HepG2 (cell line): ENCODE data around the gene ATG16L2. TPM values are rescaled to one million over a fixed set of nuclear protein-coding genes. Genes with fewer than 3 reads are reported as not detected.

Experiments
- ATAC-seq: fragments of 200-7000 bp; cut with Tn5 transposase; 3 replicates; pipeline ENCODE4 v1.9.1; 2020; ENCODE audit warnings: mild to moderate bottlenecking, moderate library complexity
- BruUV-seq: library from RNA; stranded (reverse); fragments of 400-500 nt; replicated peaks from 2 replicates; lab custom pipeline; 2021; lab: Mats Ljungman, UMichigan
- CTCF ChIA-PET: fragments of 300-600 bp; formaldehyde crosslinking; extraction: SDS; loops from one replicate; lab custom pipeline; 2021; ENCODE audit warnings: low total read pairs, inconsistent platforms, low intra/inter-chr PET ratio; lab: Yijun Ruan, JAX
- POLR2A ChIA-PET: fragments of 350-600 bp; sonication (Branson Sonifier 250); formaldehyde crosslinking; loops from one replicate; lab custom pipeline; 2020; ENCODE audit warnings: antibody characterized with exemption, inconsistent platforms; lab: Yijun Ruan, JAX
- DNase-seq: peaks from one replicate; pipeline ENCODE4 v3.0.0-alpha.2; 2015; ENCODE audit warnings: low spot score
- FAIRE-seq: peaks from 3 replicates; lab custom pipeline; 2011; peaks lifted over from hg19 to GRCh38; lab: Jason Lieb, UNC
- H2AFZ ChIP-seq: one replicate; pipeline ENCODE4 v1.6.1; 2011; ENCODE audit warnings: low read length, inconsistent platforms
- H3K27ac ChIP-seq: fragments of 300-600 bp; 3 replicates; pipeline ENCODE4 v1.8.0; 2011; ENCODE audit warnings: mixed run types, mild to moderate bottlenecking, mixed read lengths, low read length, inconsistent platforms; ENCODE audit not compliant: insufficient read depth; ENCODE audit errors: extremely low read length
- H3K27me3 ChIP-seq, 2 experiments: fragments of 200-600 bp in 1 of 2; 2 replicates in 1 of 2; 3 replicates in 1 of 2; pipeline versions ENCODE4 v1.6.0 to v1.8.0; 2011; ENCODE audit warnings: low read length in 2 of 2, mild to moderate bottlenecking in 2 of 2, moderate library complexity in 2 of 2, inconsistent platforms in 1 of 2; ENCODE audit not compliant: insufficient read depth in 2 of 2, control insufficient read depth in 1 of 2
- H3K36me3 ChIP-seq, 2 experiments: fragments of 200-600 bp in 1 of 2; replicated peaks in 1 of 2; 2 replicates in 1 of 2; 3 replicates in 1 of 2; pipeline versions ENCODE4 v1.5.1 to v1.8.0; 2011; ENCODE audit warnings: low read length in 2 of 2, inconsistent platforms in 1 of 2; ENCODE audit not compliant: insufficient read depth in 2 of 2, control insufficient read depth in 1 of 2
- H3K4me1 ChIP-seq: 2 replicates; pipeline ENCODE4 v1.5.1; 2012; ENCODE audit warnings: low read length, inconsistent platforms; ENCODE audit not compliant: insufficient read depth
- H3K4me2 ChIP-seq: 2 replicates; pipeline ENCODE4 v1.6.0; 2011; ENCODE audit warnings: low read depth, low read length, inconsistent platforms
- H3K4me3 ChIP-seq, 3 experiments: fragments of 200-600 bp in 1 of 3; sonication (generic), shearing (Covaris generic) in 1 of 3; replicated peaks in 1 of 3; 2 replicates each; pipeline ENCODE4 v1.5.1; 2011 to 2016; ENCODE audit warnings: low read length in 3 of 3, inconsistent platforms in 2 of 3, low read depth in 2 of 3, mild to moderate bottlenecking in 2 of 3, control low read depth in 1 of 3, mixed read lengths in 1 of 3; ENCODE audit not compliant: insufficient read depth in 1 of 3
- H3K79me2 ChIP-seq: one replicate; pipeline ENCODE4 v1.6.1; 2011; ENCODE audit warnings: low read length, inconsistent platforms; ENCODE audit not compliant: insufficient read depth
- H3K9ac ChIP-seq: 2 replicates; pipeline ENCODE4 v1.6.0; 2011; ENCODE audit warnings: mild to moderate bottlenecking, low read depth, low read length, inconsistent platforms; ENCODE audit not compliant: insufficient read depth
- H3K9me3 ChIP-seq: 2 replicates; pipeline ENCODE4 v1.5.1; 2012; ENCODE audit warnings: mild to moderate bottlenecking, low read length
- H4K20me1 ChIP-seq: 2 replicates; pipeline ENCODE4 v1.6.0; 2011; ENCODE audit warnings: inconsistent platforms, mild to moderate bottlenecking, low read length, moderate library complexity; ENCODE audit not compliant: insufficient read depth
- ETV5 ChIP-seq: IDR thresholded peaks from 2 replicates; pipeline ENCODE4 v1.6.1; 2018; ENCODE audit warnings: missing biosample characterization, missing genetic modification reagents, inconsistent platforms, borderline replicate concordance
- FOXA3 ChIP-seq: IDR thresholded peaks from 2 replicates; pipeline ENCODE4 v1.6.1; 2016; ENCODE audit warnings: missing genetic modification reagents, missing compliant biosample characterization
- GFI1 ChIP-seq: sonication (generic); formaldehyde crosslinking; IDR thresholded peaks from 2 replicates; pipeline ENCODE4 v1.5.0; 2020; ENCODE audit warnings: missing genetic modification reagents, mild to moderate bottlenecking, borderline replicate concordance
- HMG20A ChIP-seq: IDR thresholded peaks from 2 replicates; pipeline ENCODE4 v1.6.1; 2016; ENCODE audit warnings: borderline replicate concordance
- HOXA9 ChIP-seq: sonication (generic); formaldehyde crosslinking; IDR thresholded peaks from 2 replicates; pipeline ENCODE4 v1.8.1; 2022; ENCODE audit warnings: missing genetic modification reagents, mild to moderate bottlenecking, moderate library complexity, borderline replicate concordance
- MED13 ChIP-seq: sonication (generic); formaldehyde crosslinking; IDR thresholded peaks from 2 replicates; pipeline ENCODE4 v1.5.0; 2020; ENCODE audit warnings: missing genetic modification reagents
- PHF8 ChIP-seq: sonication (generic); formaldehyde crosslinking; IDR thresholded peaks from 2 replicates; pipeline ENCODE4 v1.5.0; 2020; ENCODE audit warnings: missing genetic modification reagents
- POLR2G ChIP-seq: fragments of 200-400 bp; formaldehyde crosslinking; IDR thresholded peaks from 2 replicates; pipeline ENCODE4 v1.6.1; 2018; ENCODE audit warnings: mild to moderate bottlenecking, low read depth, low read length, moderate library complexity
- SIN3B ChIP-seq: fragments of 150-350 bp; IDR thresholded peaks from 2 replicates; pipeline ENCODE4 v1.6.1; 2014; ENCODE audit warnings: low read length
- U2AF1 ChIP-seq: fragments of 200-400 bp; formaldehyde crosslinking; optimal IDR thresholded peaks from 2 replicates; pipeline ENCODE3; 2017; ENCODE audit warnings: mild to moderate bottlenecking, low read depth, low read length
- ZBTB7A ChIP-seq: sonication (generic); formaldehyde crosslinking; IDR thresholded peaks from 2 replicates; pipeline ENCODE4 v1.8.0; 2022; ENCODE audit warnings: mild to moderate bottlenecking, missing genetic modification reagents
- ZBTB8A ChIP-seq: sonication (generic); formaldehyde crosslinking; IDR thresholded peaks from 2 replicates; pipeline ENCODE4 v1.4.0; 2020; ENCODE audit warnings: mild to moderate bottlenecking, low read depth, missing genetic modification reagents, borderline replicate concordance
- ZNF3 ChIP-seq: IDR thresholded peaks from 2 replicates; pipeline ENCODE4 v1.7.0; 2017; ENCODE audit warnings: inconsistent platforms
- ZNF878 ChIP-seq: sonication (generic); formaldehyde crosslinking; IDR thresholded peaks from 2 replicates; pipeline ENCODE4 v1.8.1; 2023; ENCODE audit warnings: mild to moderate bottlenecking, missing genetic modification reagents, moderate library complexity
- WGBS: methylation state at CpG from one replicate; pipeline ENCODE4 v1.1.6; 2017; ENCODE audit warnings: low lambda C conversion rate; 5-methylcytosine and 5-hydroxymethylcytosine counted together
- in situ Hi-C: cut with HindIII; loops from 2 replicates; pipeline ENCODE4 v1.10.0; 2017; ENCODE audit warnings: low pct_unique_long_range_greater_than_20kb; ENCODE audit not compliant: extremely low pct_ligation_motif_present
- intact Hi-C: fragments of 100-400 bp; cut with micrococcal nuclease; formaldehyde crosslinking; loops from one replicate; pipeline ENCODE4 v1.10.0; 2022; ENCODE audit not compliant: unreplicated experiment
- polyA plus RNA-seq, 8 experiments: library from polyadenylated mRNA; depleted of rRNA in 3 of 8; stranded (reverse) in 7 of 8; unstranded in 1 of 8; fragments of >200 nt; fragmentation: Illumina TruSeq in 4 of 8; extraction: Trizol in 4 of 8; gene quantifications; 2 replicates each; pipeline versions ENCODE4 v1.2.1 to v1.2.3, GENCODE V29; 2011 to 2016; ENCODE audit warnings: low read depth in 4 of 8, missing spikeins in 1 of 8, mixed read lengths in 1 of 8; ENCODE audit not compliant: insufficient read depth in 1 of 8
- total RNA-seq, 5 experiments: library from RNA; depleted of rRNA; stranded (reverse); fragments of >200 nt; fragmentation: Illumina TruSeq; extraction: Trizol; gene quantifications; 2 replicates each; pipeline ENCODE4 v1.2.3, GENCODE V29; 2016; ENCODE audit warnings: low read depth in 1 of 5
- TF ChIP-seq, protein P1 (sequence below): sonication (generic); formaldehyde crosslinking; IDR thresholded peaks from 2 replicates; pipeline ENCODE4 v1.4.0; 2020; ENCODE audit warnings: missing genetic modification reagents
- TF ChIP-seq, protein P2 (sequence below): IDR thresholded peaks from 2 replicates; pipeline ENCODE4 v1.6.1; 2018; ENCODE audit warnings: missing genetic modification reagents, mild to moderate bottlenecking, missing compliant biosample characterization
- TF ChIP-seq, protein P3 (sequence below): IDR thresholded peaks from 2 replicates; pipeline ENCODE4 v1.6.1; 2016; ENCODE audit warnings: missing compliant biosample characterization, missing genetic modification reagents, borderline replicate concordance
- TF ChIP-seq, protein P4 (sequence below): IDR thresholded peaks from 2 replicates; pipeline ENCODE4 v1.6.1; 2016; ENCODE audit warnings: mild to moderate bottlenecking

The ATG16L2 gene
- total and polyA plus RNA-seq, 2 of the 13 experiments (the other 11 are each of a cell fraction or from before 2014, with no cell fraction given) = 6.2 to 14.8 TPM

DNA sequence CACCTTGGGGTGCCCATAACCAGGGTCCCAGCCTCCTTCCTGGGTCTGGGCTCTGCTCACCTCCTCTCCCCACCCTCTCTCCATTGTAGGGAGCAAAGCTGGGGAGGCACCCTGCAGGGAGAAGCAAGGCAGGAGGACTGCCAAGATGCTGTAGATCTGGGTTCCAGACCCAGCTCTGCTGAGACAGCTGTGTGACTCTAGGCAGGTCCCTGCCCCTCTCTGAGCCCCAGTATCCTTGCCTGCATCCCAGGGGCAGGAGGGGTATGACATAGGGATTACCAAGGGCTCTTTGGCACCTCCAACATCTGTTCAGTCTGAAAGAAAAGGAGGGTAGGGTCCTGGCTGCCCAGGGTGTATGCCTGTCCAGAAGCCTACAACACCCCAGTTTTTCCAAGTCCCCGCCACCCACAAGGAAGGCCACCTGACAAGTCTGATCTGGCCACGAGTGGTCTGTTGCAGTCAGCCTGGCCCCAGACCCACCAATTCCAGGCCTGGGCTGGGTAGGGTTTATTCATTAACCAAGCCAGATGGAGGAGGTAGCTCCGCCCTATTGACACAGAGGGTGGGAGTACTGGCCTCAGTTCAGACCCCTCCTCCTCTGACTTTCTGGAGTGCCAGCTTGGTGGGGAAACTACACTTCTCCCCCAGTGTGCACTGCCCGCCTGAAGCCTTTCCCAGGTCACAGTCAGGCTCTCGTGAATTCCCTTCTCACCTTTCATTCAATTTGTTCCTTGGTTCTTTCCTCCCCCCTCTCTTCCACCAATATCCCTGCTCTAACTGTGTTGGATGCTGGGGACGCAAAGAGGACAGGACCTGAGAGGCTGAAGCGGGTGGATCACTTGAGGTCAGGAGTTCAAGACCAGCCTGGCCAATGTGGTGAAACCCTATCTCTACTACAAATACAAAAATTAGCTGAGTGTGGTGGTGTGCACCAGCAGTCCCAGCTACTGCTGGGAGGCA is 35.4 kb upstream of the ATG16L2 start:
- peak; percentile 89 for DNase-seq
- H3K79me2 ChIP-seq = peaks cover 49% of the 10 kb centered on the region
- H3K27ac ChIP-seq = peak overlapping the region; percentile 70
- peak overlapping the region; percentile 71 for H3K9ac ChIP-seq
- H3K27me3 ChIP-seq = no peaks in the 10 kb centered on the region; a peak in 1 of 5 replicates
- intact Hi-C loops = no loop called here
- peak; percentile 94 for FAIRE-seq
- H3K9me3 ChIP-seq = no peaks in the 10 kb centered on the region
- H3K4me2 ChIP-seq = peak overlapping the region; percentile 90
- BruUV-seq = TSS peak; percentile 35
- H3K36me3 ChIP-seq = peaks cover 0 to 6% of the 10 kb centered on the region in 2 experiments; a peak in 3 of 5 replicates
- no peak overlapping the region for H2AFZ ChIP-seq
- in situ Hi-C loops = no loop called here
- ChIA-PET POLR2A (interaction anchor here (0.8 to 10.0 kb wide), 10 partner anchors 8 to 54 kb away, joined by 4 to 103 read pairs (median 11); partner anchors contain the start of gene STARD10), CTCF (no interaction called here)
- peak; percentile 74 for ATAC-seq
- H4K20me1 ChIP-seq = peaks cover 7% of the 10 kb centered on the region; the same call in 1 of the 2 replicates
- peaks cover 87% of the 10 kb centered on the region for H3K4me1 ChIP-seq
- peak overlapping the region; percentile 81 to 88 (median 87); a peak in 5 of 6 replicates for H3K4me3 ChIP-seq
- WGBS = 10% methylated on average over 4 of the region's 7 CpGs
- TF ChIP-seq GFI1 (CRISPR knock-in tag) (0 out of 2 replicates have a peak, but pooled peaks have one; percentile 38), U2AF1 (peak; percentile 36), ZBTB7A (peak; percentile 40; the same call in 1 of the 2 replicates), MED13 (CRISPR knock-in tag) (0 out of 2 replicates have a peak, but pooled peaks have one; percentile 34), FOXA3 (CRISPR knock-in tag) (peak; percentile 96), PHF8 (CRISPR knock-in tag) (0 out of 2 replicates have a peak, but pooled peaks have one; percentile 10), ZNF878 (CRISPR knock-in tag) (peak; percentile 63; the same call in 1 of the 2 replicates), HMG20A (peak; percentile 27; the same call in 1 of the 2 replicates), POLR2G (peak; percentile 64), HOXA9 (CRISPR knock-in tag) (no peak), ZNF3 (CRISPR knock-in tag) (no peak), ZBTB8A (CRISPR knock-in tag) (0 out of 2 replicates have a peak, but pooled peaks have one; percentile 10), SIN3B (0 out of 2 replicates have a peak, but pooled peaks have one; percentile 53), ETV5 (peak; percentile 7)
- TF ChIP-seq, protein P1, sequence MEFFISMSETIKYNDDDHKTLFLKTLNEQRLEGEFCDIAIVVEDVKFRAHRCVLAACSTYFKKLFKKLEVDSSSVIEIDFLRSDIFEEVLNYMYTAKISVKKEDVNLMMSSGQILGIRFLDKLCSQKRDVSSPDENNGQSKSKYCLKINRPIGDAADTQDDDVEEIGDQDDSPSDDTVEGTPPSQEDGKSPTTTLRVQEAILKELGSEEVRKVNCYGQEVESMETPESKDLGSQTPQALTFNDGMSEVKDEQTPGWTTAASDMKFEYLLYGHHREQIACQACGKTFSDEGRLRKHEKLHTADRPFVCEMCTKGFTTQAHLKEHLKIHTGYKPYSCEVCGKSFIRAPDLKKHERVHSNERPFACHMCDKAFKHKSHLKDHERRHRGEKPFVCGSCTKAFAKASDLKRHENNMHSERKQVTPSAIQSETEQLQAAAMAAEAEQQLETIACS = no peak
- TF ChIP-seq, protein P2, sequence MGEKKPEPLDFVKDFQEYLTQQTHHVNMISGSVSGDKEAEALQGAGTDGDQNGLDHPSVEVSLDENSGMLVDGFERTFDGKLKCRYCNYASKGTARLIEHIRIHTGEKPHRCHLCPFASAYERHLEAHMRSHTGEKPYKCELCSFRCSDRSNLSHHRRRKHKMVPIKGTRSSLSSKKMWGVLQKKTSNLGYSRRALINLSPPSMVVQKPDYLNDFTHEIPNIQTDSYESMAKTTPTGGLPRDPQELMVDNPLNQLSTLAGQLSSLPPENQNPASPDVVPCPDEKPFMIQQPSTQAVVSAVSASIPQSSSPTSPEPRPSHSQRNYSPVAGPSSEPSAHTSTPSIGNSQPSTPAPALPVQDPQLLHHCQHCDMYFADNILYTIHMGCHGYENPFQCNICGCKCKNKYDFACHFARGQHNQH (CRISPR knock-in tag) = 0 out of 2 replicates have a peak, but pooled peaks have one; percentile 16
- TF ChIP-seq, protein P3, sequence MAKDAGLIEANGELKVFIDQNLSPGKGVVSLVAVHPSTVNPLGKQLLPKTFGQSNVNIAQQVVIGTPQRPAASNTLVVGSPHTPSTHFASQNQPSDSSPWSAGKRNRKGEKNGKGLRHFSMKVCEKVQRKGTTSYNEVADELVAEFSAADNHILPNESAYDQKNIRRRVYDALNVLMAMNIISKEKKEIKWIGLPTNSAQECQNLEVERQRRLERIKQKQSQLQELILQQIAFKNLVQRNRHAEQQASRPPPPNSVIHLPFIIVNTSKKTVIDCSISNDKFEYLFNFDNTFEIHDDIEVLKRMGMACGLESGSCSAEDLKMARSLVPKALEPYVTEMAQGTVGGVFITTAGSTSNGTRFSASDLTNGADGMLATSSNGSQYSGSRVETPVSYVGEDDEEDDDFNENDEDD (CRISPR knock-in tag) = peak; percentile 41; the same call in 1 of the 2 replicates
- TF ChIP-seq, protein P4, sequence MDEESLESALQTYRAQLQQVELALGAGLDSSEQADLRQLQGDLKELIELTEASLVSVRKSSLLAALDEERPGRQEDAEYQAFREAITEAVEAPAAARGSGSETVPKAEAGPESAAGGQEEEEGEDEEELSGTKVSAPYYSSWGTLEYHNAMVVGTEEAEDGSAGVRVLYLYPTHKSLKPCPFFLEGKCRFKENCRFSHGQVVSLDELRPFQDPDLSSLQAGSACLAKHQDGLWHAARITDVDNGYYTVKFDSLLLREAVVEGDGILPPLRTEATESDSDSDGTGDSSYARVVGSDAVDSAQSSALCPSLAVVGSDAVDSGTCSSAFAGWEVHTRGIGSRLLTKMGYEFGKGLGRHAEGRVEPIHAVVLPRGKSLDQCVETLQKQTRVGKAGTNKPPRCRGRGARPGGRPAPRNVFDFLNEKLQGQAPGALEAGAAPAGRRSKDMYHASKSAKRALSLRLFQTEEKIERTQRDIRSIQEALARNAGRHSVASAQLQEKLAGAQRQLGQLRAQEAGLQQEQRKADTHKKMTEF (CRISPR knock-in tag) = peak; percentile 21; the same call in 1 of the 2 replicates
